C4-2B (cell line): Measurements from ENCODE around the gene MTHFR.

Experiments used
- H3K27ac ChIP-seq: fragments of 450-650 bp; 2 replicates; pipeline ENCODE4 v1.5.1; 2017
- ZFX ChIP-seq: fragments of 450-650 bp; IDR thresholded peaks from 2 replicates; pipeline ENCODE4 v1.6.1; 2017
- TF ChIP-seq, protein P1 (sequence below): fragments of 450-650 bp; conservative IDR thresholded peaks from 2 replicates; pipeline ENCODE4 v1.5.1; 2017; ENCODE audit warnings: mild to moderate bottlenecking

The MTHFR gene

DNA sequence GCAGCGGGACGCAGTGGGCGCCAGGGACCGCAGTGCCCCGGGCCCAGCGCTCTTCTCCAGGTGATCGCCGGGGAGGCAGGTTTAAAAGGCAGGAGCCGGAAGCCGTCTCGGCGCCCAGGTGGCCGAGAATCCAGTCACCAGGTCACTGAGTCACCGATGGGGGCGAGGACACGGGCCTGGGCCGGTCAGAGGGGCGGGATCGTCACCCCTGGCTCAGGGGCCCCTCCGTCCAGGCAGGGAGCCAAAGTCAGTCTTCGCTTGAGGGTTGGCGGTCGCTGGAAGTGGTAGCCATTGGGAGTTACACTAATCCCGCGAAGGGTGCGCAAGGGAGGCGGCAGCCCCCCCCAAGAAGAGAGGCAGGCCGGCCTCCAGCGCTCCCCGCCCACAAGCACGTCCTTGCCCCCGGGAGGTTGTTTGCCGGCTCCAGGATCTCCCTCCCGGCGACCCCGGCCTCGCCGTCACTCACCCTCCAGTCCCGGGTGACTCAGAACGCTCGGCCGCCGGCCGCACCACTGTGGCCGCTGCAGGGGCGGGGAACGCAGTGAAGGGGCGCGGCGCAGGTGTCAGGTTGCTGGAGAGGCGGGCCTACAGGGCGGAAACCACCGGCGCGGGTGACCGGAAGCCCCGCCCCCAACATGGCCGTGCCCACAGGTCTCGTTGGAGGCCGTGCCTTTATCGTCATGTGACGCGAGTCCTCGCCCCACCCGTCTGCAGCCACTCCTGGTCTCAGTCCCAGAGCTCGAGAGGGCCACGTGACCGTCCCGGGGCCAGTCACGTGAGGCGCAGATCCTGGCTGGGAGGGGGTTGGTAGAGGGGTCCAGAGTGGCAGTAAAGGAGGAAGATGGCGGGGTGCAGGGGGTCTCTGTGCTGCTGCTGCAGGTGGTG lies at the start of gene MTHFR, which contains the start of gene CLCN6:
MTHFR (minus strand) TSS at position 543 of the 885 bp plus-strand sequence. CDS start 2,848 bp downstream, outside the sequence.
CLCN6 (plus strand) TSS at position 770 of the 885 bp plus-strand sequence; CDS start at position 842, 72 bp downstream.
- peak within 1 kb of the TSS; percentile 80 for H3K27ac ChIP-seq
- TF ChIP-seq, protein P1, sequence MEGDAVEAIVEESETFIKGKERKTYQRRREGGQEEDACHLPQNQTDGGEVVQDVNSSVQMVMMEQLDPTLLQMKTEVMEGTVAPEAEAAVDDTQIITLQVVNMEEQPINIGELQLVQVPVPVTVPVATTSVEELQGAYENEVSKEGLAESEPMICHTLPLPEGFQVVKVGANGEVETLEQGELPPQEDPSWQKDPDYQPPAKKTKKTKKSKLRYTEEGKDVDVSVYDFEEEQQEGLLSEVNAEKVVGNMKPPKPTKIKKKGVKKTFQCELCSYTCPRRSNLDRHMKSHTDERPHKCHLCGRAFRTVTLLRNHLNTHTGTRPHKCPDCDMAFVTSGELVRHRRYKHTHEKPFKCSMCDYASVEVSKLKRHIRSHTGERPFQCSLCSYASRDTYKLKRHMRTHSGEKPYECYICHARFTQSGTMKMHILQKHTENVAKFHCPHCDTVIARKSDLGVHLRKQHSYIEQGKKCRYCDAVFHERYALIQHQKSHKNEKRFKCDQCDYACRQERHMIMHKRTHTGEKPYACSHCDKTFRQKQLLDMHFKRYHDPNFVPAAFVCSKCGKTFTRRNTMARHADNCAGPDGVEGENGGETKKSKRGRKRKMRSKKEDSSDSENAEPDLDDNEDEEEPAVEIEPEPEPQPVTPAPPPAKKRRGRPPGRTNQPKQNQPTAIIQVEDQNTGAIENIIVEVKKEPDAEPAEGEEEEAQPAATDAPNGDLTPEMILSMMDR = no peak
- no peak for TF ChIP-seq ZFX

DNA sequence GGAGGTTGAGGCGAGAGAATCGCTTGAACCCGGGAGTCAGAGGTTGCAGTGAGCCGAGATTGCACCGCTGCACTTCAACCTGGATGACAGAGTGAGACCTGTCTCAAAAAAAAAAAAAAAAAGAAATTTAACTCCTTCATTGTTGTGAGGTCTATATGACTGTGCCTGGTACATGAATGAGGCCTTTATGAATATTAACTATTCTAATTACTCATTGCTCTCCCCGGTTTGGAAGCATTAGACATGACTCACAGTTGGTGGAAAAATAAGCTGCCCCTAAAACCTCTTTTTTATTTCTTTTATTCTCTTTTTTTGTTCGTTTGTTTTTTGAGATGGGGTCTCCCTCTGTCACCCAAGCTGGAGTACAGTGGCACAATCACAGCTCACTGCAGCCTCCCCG lies 49.7 kb upstream of the MTHFR start:
- no peak for TF ChIP-seq ZFX
- TF ChIP-seq, protein P1 = no peak
- no peak overlapping the region for H3K27ac ChIP-seq

DNA sequence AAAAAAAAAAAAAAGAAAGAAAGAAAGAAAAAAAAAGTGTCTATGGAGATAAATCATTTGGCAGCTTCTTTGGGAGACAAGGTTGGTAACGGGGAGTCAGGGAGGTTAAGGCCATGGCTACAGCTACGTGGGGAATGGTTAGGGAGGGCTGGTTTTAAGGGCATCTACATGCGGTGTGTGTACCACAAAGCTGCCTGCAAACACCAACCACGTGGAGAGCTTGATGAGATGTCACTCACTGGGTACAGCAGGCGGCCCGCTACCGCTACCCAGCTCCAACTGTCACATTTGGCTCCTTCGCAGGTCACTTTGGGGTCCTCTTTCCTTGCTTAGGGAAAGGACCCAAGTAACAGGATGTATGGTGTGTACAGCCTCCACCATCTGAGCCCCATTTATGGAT lies 48.8 kb upstream of the MTHFR start:
- H3K27ac ChIP-seq = no peak overlapping the region
- TF ChIP-seq, protein P1 = no peak
- TF ChIP-seq ZFX = no peak

DNA sequence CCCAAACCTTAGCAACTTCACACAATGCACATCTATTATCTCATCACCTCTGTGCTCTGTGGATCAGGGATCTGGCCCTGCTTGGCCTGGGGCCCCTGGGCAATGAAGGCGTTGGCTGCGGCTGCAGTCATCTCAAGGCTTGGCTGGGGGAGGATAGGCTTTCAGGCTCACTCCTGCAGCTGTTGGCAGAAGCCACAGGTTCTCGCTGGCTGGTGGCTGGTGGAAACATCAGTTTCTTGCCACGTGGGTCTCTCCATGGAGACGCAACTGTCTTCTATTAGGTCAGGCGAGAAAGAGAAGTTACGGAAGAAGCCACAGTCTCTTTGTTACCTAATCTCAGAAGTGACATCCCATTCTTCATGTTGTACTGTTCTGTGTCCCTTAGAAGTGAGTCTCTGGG lies 45.4 kb upstream of the MTHFR start:
- TF ChIP-seq, protein P1 = no peak
- no peak for TF ChIP-seq ZFX
- no peak overlapping the region for H3K27ac ChIP-seq

DNA sequence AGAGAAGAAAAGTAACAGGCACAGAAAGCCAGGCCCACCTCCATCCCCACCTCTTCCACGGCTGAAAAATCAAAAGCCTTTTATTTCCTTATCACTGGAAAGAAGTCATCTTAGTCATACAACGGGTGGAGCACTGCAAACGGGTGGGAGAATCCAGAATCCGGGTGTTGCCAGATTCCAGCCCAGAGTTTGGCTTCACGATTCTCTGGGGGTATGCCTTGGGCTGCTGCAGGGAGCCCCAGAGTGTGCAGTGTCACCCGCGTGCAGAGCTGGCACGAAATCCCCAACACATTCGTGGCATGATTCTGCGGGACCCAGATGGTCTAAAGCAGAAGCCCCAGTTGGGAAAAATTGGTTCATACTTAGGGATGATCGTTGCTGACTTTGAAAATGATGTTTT lies 44.4 kb upstream of the MTHFR start:
- no peak for TF ChIP-seq ZFX
- TF ChIP-seq, protein P1 = no peak
- no peak overlapping the region for H3K27ac ChIP-seq

DNA sequence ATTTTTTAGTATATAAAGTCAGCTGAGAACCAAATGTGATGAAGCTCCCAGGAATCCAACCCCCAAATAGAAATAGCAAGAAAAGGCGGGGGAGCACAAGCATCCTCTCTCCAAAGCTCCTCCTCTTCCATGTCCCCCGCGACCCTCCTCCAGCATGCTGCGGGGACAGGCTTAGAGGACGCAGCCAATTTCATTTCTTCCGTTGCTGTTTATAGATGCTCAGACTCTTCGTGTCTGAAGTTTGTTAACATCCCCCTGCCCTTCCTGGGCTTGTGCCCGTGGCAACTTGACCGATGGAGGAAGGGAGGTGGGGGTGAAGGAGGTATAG lies 42.6 kb upstream of the MTHFR start:
- TF ChIP-seq ZFX = no peak
- TF ChIP-seq, protein P1 = no peak
- H3K27ac ChIP-seq = no peak overlapping the region

DNA sequence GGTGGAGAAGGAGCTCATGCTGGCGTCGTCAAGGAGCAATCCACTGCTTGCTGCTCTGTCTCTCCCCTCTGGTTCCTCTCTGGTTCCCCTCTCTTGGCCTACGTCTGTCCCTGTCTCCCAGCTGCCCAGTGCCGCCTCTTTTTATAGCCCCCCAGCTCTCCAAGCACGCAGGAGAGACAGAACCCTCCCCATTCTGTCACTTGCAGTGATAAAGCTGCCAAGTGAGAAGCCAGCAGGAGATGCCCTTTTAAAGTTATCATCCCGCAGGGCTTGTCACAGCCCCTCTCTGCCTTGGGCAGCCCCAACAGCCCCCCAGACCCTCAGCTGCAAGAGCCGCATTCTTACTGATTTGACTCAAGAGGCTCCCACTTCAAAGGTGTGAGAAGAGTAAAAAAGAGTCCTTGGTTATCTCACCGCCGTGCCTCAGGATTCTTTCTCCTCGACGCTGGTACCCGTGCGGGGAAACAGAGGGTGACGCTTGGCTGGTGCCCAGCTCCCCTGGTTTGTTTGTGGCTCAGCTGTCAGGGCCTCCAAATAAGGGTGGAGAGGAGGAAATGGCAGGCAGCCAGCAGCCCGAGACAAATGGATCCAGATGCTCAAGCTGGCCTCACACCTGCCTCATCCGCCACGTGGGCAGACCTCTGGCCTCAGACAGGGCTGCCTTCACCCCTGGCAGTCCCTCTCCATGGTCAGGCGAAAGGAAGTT lies 42.1 kb upstream of the MTHFR start, which contains the start of gene NPPA:
NPPA (minus strand) TSS at position 117 of the 706 bp plus-strand sequence; CDS start at position 18, 99 bp downstream.
- H3K27ac ChIP-seq = no peak within 1 kb of the TSS

More for the DNA sequence above, 42.1 kb upstream of the MTHFR start, which contains the start of gene NPPA:
- TF ChIP-seq, protein P1 = no peak
- TF ChIP-seq ZFX = no peak
